WTC11 (cell line): ENCODE measurements around the gene ZBTB20. TPM values are rescaled to one million over a fixed set of nuclear protein-coding genes. Genes with fewer than 3 reads are reported as not detected.

Source experiments
- ATAC-seq: fragments of 200-7000 bp; cut with Tn5 transposase; 2 replicates; pipeline ENCODE4 v1.10.0; 2021; ENCODE audit warnings: mild to moderate bottlenecking, moderate library complexity
- CTCF ChIA-PET: fragments of 300-600 bp; sonication (Branson Sonifier 250); formaldehyde crosslinking; loops from one replicate; lab custom pipeline; 2021; ENCODE audit warnings: antibody characterized with exemption; lab: Charles Lee
- POLR2A ChIA-PET: fragments of 350-600 bp; sonication (Branson Sonifier 250); formaldehyde crosslinking; loops from one replicate; lab custom pipeline; 2021; ENCODE audit warnings: antibody characterized with exemption; lab: Charles Lee
- DNase-seq: peaks from one replicate; pipeline ENCODE4 v3.0.0; 2021; ENCODE audit warnings: low spot score
- H3K27ac Mint-ChIP-seq: 2 replicates; pipeline ENCODE4 v1.8.0; 2021; ENCODE audit warnings: mixed read lengths
- H3K27me3 Mint-ChIP-seq: 2 replicates; pipeline ENCODE4 v1.8.0; 2021; ENCODE audit warnings: low read depth, mild to moderate bottlenecking, moderate library complexity, mixed read lengths
- H3K36me3 Mint-ChIP-seq: 2 replicates; pipeline ENCODE4 v1.8.0; 2021; ENCODE audit warnings: mixed read lengths
- H3K4me1 Mint-ChIP-seq: 2 replicates; pipeline ENCODE4 v1.8.0; 2022; ENCODE audit warnings: mixed read lengths
- H3K4me3 Mint-ChIP-seq: 2 replicates; pipeline ENCODE4 v1.8.0; 2021; ENCODE audit warnings: mild to moderate bottlenecking, moderate library complexity, mixed read lengths
- H3K9me3 Mint-ChIP-seq: 2 replicates; pipeline ENCODE4 v1.8.0; 2021; ENCODE audit warnings: mixed read lengths
- FOXP1 ChIP-seq: sonication (generic); formaldehyde crosslinking; IDR thresholded peaks from 2 replicates; pipeline ENCODE4 v1.8.0; 2022; ENCODE audit warnings: missing genetic modification reagents, mild to moderate bottlenecking, moderate library complexity, borderline replicate concordance
- GABPB1 ChIP-seq: sonication (generic); formaldehyde crosslinking; IDR thresholded peaks from 2 replicates; pipeline ENCODE4 v1.8.1; 2023; ENCODE audit warnings: mild to moderate bottlenecking, missing genetic modification reagents
- HMGA2 ChIP-seq: fragments of 250-450 bp; sonication (Bioruptor Pico); IDR thresholded peaks from 2 replicates; pipeline ENCODE4 v1.4.0; 2021; ENCODE audit warnings: mild to moderate bottlenecking, moderate library complexity
- JUN ChIP-seq: sonication (generic); formaldehyde crosslinking; IDR thresholded peaks from 2 replicates; pipeline ENCODE4 v1.8.0; 2023; ENCODE audit warnings: mild to moderate bottlenecking, missing genetic modification reagents
- KAT7 ChIP-seq: sonication (generic); formaldehyde crosslinking; IDR thresholded peaks from 2 replicates; pipeline ENCODE4 v1.8.1; 2023; ENCODE audit warnings: missing genetic modification reagents, mild to moderate bottlenecking, borderline replicate concordance
- NFYB ChIP-seq: sonication (generic); formaldehyde crosslinking; conservative IDR thresholded peaks from 2 replicates; pipeline ENCODE4 v1.8.0; 2022; ENCODE audit warnings: low read depth, missing genetic modification reagents
- NR1H2 ChIP-seq: sonication (generic); formaldehyde crosslinking; IDR thresholded peaks from 2 replicates; pipeline ENCODE4 v1.9.0; 2021; ENCODE audit warnings: mild to moderate bottlenecking, moderate library complexity, missing genetic modification reagents
- NR2C2 ChIP-seq: sonication (generic); formaldehyde crosslinking; IDR thresholded peaks from 2 replicates; pipeline ENCODE4 v1.8.0; 2022; ENCODE audit warnings: mild to moderate bottlenecking, missing genetic modification reagents
- NR3C1 ChIP-seq: sonication (generic); formaldehyde crosslinking; conservative IDR thresholded peaks from 2 replicates; pipeline ENCODE4 v1.8.1; 2023; ENCODE audit warnings: low read depth, mild to moderate bottlenecking, missing genetic modification reagents
- PRRX2 ChIP-seq: fragments of 250-450 bp; sonication (Bioruptor Pico); IDR thresholded peaks from 2 replicates; pipeline ENCODE4 v1.8.0; 2021; ENCODE audit warnings: mild to moderate bottlenecking
- RORB ChIP-seq: fragments of 250-450 bp; sonication (Bioruptor Pico); IDR thresholded peaks from 2 replicates; pipeline ENCODE4 v1.9.0; 2021; ENCODE audit warnings: mild to moderate bottlenecking
- SOX15 ChIP-seq: fragments of 250-450 bp; sonication (Bioruptor Pico); IDR thresholded peaks from 2 replicates; pipeline ENCODE4 v1.9.0; 2021; ENCODE audit warnings: mild to moderate bottlenecking
- total RNA-seq: library from RNA; stranded (reverse); gene quantifications from 3 replicates; pipeline ENCODE4 v1.2.3, GENCODE V29; 2021
- TF ChIP-seq, protein P1 (sequence below): fragments of 250-450 bp; sonication (Bioruptor Pico); IDR thresholded peaks from 2 replicates; pipeline ENCODE4 v1.9.0; 2021; ENCODE audit warnings: mild to moderate bottlenecking
- TF ChIP-seq, protein P2 (sequence below): sonication (generic); formaldehyde crosslinking; IDR thresholded peaks from 2 replicates; pipeline ENCODE4 v1.8.0; 2023; ENCODE audit warnings: missing genetic modification reagents
- TF ChIP-seq, protein P3 (sequence below): sonication (generic); formaldehyde crosslinking; IDR thresholded peaks from 2 replicates; pipeline ENCODE4 v1.8.1; 2023; ENCODE audit warnings: mild to moderate bottlenecking, missing genetic modification reagents
- TF ChIP-seq, protein P4 (sequence below): sonication (generic); formaldehyde crosslinking; IDR thresholded peaks from 2 replicates; pipeline ENCODE4 v1.8.1; 2023; ENCODE audit warnings: mild to moderate bottlenecking, missing genetic modification reagents, moderate library complexity
- TF ChIP-seq, protein P5 (sequence below): sonication (generic); formaldehyde crosslinking; IDR thresholded peaks from 2 replicates; pipeline ENCODE4 v1.8.0; 2022; ENCODE audit warnings: missing genetic modification reagents
- TF ChIP-seq, protein P6 (sequence below): sonication (generic); formaldehyde crosslinking; conservative IDR thresholded peaks from 2 replicates; pipeline ENCODE4 v1.8.1; 2023; ENCODE audit warnings: mild to moderate bottlenecking, low read depth, missing genetic modification reagents, moderate library complexity
- TF ChIP-seq, protein P7 (sequence below): fragments of 200-600 bp; IDR thresholded peaks from 2 replicates; pipeline ENCODE4 v1.8.0; 2022; ENCODE audit warnings: antibody characterized with exemption

ZBTB20 gene
- total RNA-seq, 1 experiment from 2014 or later = 1.5 TPM

DNA sequence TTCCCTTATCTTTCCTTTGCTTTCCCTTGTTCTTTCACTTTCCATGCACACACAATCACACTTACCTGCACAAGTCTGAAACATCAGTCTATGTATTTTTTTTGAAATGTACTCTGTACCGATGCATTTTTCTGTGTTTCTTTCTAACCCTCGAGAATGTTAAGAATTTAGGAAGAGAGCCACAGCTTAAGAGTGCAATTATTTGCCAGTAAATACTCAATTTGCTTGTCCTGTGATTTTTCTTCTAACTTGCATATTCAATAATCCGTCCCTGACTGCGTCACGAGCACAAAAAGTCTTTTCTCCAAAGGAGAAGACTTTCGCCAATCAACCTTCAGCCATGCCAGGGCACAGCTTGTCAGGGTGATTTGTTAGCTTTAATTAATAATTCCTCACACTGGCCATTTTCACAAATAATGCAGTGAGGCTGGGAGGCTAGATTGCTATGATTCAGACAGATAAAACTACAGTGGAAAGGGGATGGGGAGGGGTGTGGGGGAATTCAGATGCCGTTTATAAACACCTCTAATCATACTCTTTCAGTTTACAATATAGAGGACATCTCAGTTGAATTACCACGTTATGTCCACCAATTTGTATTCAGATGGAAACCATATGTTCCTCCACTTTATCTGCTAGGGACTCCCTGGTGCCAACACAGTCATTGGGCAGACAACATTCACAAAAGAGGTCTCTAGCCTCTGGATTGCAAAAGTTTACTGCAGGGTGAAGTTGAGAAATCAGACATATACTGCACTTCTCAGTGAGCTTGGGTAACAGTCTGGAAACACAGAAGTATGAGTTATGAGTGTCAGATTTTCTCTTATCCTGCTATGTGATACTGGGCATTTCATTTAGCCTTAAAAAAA lies 388.0 kb downstream of the ZBTB20 start:
- Mint-ChIP-seq H3K4me3 (no peak overlapping the region), H3K9me3 (no peaks in the 10 kb centered on the region), H3K27ac (no peak overlapping the region), H3K27me3 (no peaks in the 10 kb centered on the region), H3K4me1 (no peaks in the 10 kb centered on the region), H3K36me3 (no peaks in the 10 kb centered on the region)
- ATAC-seq (no peak), DNase-seq (no peak)
- POLR2A ChIA-PET = no interaction called here
- CTCF ChIA-PET = no interaction called here
- TF ChIP-seq NR1H2 (CRISPR knock-in tag) (no peak), NR3C1 (no peak), NFYB (CRISPR knock-in tag) (no peak), FOXP1 (CRISPR knock-in tag) (no peak), NR2C2 (no peak), RORB (CRISPR knock-in tag) (no peak), JUN (CRISPR knock-in tag) (no peak), KAT7 (CRISPR knock-in tag) (no peak), GABPB1 (no peak), PRRX2 (CRISPR knock-in tag) (no peak), SOX15 (CRISPR knock-in tag) (no peak), HMGA2 (CRISPR knock-in tag) (no peak)
- TF ChIP-seq, protein P1, sequence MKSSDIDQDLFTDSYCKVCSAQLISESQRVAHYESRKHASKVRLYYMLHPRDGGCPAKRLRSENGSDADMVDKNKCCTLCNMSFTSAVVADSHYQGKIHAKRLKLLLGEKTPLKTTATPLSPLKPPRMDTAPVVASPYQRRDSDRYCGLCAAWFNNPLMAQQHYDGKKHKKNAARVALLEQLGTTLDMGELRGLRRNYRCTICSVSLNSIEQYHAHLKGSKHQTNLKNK = no peak
- TF ChIP-seq, protein P2, sequence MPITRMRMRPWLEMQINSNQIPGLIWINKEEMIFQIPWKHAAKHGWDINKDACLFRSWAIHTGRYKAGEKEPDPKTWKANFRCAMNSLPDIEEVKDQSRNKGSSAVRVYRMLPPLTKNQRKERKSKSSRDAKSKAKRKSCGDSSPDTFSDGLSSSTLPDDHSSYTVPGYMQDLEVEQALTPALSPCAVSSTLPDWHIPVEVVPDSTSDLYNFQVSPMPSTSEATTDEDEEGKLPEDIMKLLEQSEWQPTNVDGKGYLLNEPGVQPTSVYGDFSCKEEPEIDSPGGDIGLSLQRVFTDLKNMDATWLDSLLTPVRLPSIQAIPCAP (CRISPR knock-in tag) = no peak
- TF ChIP-seq, protein P3, sequence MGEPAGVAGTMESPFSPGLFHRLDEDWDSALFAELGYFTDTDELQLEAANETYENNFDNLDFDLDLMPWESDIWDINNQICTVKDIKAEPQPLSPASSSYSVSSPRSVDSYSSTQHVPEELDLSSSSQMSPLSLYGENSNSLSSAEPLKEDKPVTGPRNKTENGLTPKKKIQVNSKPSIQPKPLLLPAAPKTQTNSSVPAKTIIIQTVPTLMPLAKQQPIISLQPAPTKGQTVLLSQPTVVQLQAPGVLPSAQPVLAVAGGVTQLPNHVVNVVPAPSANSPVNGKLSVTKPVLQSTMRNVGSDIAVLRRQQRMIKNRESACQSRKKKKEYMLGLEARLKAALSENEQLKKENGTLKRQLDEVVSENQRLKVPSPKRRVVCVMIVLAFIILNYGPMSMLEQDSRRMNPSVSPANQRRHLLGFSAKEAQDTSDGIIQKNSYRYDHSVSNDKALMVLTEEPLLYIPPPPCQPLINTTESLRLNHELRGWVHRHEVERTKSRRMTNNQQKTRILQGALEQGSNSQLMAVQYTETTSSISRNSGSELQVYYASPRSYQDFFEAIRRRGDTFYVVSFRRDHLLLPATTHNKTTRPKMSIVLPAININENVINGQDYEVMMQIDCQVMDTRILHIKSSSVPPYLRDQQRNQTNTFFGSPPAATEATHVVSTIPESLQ (CRISPR knock-in tag) = no peak
- TF ChIP-seq, protein P4, sequence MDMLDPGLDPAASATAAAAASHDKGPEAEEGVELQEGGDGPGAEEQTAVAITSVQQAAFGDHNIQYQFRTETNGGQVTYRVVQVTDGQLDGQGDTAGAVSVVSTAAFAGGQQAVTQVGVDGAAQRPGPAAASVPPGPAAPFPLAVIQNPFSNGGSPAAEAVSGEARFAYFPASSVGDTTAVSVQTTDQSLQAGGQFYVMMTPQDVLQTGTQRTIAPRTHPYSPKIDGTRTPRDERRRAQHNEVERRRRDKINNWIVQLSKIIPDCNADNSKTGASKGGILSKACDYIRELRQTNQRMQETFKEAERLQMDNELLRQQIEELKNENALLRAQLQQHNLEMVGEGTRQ (CRISPR knock-in tag) = no peak
- TF ChIP-seq, protein P5, sequence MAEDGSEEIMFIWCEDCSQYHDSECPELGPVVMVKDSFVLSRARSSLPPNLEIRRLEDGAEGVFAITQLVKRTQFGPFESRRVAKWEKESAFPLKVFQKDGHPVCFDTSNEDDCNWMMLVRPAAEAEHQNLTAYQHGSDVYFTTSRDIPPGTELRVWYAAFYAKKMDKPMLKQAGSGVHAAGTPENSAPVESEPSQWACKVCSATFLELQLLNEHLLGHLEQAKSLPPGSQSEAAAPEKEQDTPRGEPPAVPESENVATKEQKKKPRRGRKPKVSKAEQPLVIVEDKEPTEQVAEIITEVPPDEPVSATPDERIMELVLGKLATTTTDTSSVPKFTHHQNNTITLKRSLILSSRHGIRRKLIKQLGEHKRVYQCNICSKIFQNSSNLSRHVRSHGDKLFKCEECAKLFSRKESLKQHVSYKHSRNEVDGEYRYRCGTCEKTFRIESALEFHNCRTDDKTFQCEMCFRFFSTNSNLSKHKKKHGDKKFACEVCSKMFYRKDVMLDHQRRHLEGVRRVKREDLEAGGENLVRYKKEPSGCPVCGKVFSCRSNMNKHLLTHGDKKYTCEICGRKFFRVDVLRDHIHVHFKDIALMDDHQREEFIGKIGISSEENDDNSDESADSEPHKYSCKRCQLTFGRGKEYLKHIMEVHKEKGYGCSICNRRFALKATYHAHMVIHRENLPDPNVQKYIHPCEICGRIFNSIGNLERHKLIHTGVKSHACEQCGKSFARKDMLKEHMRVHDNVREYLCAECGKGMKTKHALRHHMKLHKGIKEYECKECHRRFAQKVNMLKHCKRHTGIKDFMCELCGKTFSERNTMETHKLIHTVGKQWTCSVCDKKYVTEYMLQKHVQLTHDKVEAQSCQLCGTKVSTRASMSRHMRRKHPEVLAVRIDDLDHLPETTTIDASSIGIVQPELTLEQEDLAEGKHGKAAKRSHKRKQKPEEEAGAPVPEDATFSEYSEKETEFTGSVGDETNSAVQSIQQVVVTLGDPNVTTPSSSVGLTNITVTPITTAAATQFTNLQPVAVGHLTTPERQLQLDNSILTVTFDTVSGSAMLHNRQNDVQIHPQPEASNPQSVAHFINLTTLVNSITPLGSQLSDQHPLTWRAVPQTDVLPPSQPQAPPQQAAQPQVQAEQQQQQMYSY (CRISPR knock-in tag) = no peak
- TF ChIP-seq, protein P6, sequence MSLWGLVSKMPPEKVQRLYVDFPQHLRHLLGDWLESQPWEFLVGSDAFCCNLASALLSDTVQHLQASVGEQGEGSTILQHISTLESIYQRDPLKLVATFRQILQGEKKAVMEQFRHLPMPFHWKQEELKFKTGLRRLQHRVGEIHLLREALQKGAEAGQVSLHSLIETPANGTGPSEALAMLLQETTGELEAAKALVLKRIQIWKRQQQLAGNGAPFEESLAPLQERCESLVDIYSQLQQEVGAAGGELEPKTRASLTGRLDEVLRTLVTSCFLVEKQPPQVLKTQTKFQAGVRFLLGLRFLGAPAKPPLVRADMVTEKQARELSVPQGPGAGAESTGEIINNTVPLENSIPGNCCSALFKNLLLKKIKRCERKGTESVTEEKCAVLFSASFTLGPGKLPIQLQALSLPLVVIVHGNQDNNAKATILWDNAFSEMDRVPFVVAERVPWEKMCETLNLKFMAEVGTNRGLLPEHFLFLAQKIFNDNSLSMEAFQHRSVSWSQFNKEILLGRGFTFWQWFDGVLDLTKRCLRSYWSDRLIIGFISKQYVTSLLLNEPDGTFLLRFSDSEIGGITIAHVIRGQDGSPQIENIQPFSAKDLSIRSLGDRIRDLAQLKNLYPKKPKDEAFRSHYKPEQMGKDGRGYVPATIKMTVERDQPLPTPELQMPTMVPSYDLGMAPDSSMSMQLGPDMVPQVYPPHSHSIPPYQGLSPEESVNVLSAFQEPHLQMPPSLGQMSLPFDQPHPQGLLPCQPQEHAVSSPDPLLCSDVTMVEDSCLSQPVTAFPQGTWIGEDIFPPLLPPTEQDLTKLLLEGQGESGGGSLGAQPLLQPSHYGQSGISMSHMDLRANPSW = no peak
- TF ChIP-seq, protein P7, sequence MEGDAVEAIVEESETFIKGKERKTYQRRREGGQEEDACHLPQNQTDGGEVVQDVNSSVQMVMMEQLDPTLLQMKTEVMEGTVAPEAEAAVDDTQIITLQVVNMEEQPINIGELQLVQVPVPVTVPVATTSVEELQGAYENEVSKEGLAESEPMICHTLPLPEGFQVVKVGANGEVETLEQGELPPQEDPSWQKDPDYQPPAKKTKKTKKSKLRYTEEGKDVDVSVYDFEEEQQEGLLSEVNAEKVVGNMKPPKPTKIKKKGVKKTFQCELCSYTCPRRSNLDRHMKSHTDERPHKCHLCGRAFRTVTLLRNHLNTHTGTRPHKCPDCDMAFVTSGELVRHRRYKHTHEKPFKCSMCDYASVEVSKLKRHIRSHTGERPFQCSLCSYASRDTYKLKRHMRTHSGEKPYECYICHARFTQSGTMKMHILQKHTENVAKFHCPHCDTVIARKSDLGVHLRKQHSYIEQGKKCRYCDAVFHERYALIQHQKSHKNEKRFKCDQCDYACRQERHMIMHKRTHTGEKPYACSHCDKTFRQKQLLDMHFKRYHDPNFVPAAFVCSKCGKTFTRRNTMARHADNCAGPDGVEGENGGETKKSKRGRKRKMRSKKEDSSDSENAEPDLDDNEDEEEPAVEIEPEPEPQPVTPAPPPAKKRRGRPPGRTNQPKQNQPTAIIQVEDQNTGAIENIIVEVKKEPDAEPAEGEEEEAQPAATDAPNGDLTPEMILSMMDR = no peak
- TF ChIP-seq, all 79 proteins: peak for 0
